Measurements from ENCODE around the gene ISLR. TPM values are rescaled to one million over a fixed set of nuclear protein-coding genes. Genes with fewer than 3 reads are reported as not detected.
A peak's percentile ranks its signal among the peaks of the same experiment; 100 is the strongest.

ISLR gene
- total and polyA plus RNA-seq, 2 experiments from 2014 or later: 27.8 to 36.4 TPM

DNA sequence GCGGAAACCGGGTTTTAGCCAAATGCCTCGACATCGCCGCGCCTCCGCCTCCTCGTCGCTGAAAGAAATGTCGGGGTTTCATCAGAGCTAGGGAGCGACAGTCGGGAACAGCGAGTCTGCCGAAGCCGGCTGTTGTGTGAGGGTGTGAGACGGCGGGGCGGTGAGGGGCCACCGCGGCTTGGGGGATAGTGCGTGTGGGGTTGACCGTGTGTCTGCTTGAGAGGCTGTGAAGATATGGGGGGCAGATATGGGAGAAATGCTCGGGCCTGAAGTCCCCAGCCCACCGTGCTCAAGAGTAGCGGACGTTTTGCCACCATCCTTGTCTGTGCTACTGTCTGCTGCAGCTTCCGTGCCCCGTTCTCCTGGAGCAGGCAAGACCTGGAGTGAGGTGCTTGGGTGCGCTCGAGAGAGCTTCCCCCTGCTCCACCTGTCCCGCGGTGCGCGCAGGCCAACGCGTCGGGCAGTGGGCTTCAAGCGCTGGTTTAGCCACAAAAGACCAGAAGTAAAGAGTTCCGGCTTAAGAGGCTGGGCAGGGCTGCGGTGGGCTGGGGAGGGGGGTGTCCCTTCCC is 43.8 kb upstream of the ISLR start:
- Histone ChIP-seq H3K9me2 (replicated peaks; ENCODE audit: insufficient read depth) (no peaks in the 10 kb centered on the region), H3K4me1 (ENCODE audit: insufficient read depth) (peaks cover 22% of the 10 kb centered on the region), H3K27ac (no peak overlapping the region), H3K4me3 (no peak overlapping the region), H2AFZ (no peak overlapping the region), H3K27me3 (peaks cover 86% of the 10 kb centered on the region), H3K36me3 (replicated peaks; ENCODE audit: insufficient read depth, low read depth) (no peaks in the 10 kb centered on the region), H3K79me2 (no peaks in the 10 kb centered on the region), H3K4me2 (peak overlapping the region; percentile 89), H3K9me3 (ENCODE audit: low read depth) (no peaks in the 10 kb centered on the region), H4K20me1 (ENCODE audit: insufficient read depth, poor library complexity, severe bottlenecking) (no peaks in the 10 kb centered on the region)
- TF ChIP-seq EZH2 (IDR thresholded peaks at IDR 0.05; ENCODE audit: borderline replicate concordance): peak; percentile 96
- TF ChIP-seq, protein P1, sequence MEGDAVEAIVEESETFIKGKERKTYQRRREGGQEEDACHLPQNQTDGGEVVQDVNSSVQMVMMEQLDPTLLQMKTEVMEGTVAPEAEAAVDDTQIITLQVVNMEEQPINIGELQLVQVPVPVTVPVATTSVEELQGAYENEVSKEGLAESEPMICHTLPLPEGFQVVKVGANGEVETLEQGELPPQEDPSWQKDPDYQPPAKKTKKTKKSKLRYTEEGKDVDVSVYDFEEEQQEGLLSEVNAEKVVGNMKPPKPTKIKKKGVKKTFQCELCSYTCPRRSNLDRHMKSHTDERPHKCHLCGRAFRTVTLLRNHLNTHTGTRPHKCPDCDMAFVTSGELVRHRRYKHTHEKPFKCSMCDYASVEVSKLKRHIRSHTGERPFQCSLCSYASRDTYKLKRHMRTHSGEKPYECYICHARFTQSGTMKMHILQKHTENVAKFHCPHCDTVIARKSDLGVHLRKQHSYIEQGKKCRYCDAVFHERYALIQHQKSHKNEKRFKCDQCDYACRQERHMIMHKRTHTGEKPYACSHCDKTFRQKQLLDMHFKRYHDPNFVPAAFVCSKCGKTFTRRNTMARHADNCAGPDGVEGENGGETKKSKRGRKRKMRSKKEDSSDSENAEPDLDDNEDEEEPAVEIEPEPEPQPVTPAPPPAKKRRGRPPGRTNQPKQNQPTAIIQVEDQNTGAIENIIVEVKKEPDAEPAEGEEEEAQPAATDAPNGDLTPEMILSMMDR (IDR thresholded peaks at IDR 0.05; ENCODE audit: poor library complexity): no peak
- no peak for TF ChIP-seq EZH2phosphoT487 (IDR thresholded peaks at IDR 0.05; ENCODE audit: low read depth, severe bottlenecking, unreplicated experiment)
- no peak for DNase-seq (ENCODE audit: low spot score)
- 2% methylated on average over 38 of the region's 40 CpGs for WGBS (ENCODE audit: low lambda C conversion rate, missing lambda C conversion rate)

DNA sequence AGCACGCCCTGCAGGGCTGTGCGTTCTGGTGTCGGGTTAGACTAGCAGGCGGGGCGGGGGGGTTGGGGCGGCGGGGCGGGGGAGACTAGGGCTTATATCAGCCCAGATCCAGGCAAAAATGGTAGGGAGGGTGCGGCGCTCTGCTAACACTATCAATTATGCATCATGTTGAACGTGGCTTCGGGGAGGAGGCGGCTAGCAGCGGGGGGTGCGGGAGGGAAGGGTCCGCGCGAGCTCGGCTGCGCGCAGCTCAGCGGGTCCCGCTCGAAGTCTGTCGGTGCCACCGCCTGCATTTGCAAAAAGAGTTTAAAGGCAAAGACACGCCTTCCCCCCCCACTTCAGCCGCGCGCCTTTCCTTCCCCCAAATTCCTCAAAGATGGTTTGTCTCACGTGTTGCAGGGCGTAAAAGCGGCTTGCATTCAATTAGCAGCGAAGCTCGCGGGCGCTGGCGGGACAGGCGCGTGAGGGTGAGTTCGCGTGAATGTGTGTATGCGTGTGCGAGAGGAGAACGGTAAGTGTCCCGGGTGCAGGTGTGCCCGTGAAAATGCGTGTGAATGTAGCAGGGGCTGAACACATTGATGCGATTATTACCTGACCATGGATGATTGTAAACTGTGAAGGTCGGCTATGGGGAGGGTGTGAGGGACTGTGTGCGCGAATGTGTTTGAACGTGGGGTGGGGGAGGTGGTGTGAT is 43.2 kb upstream of the ISLR start, which contains the start of gene ISLR2:
ISLR2 (plus strand) TSS at position 432 of the 694 bp plus-strand sequence. CDS start 2,169 bp downstream, outside the sequence.
- Histone ChIP-seq H3K9me3 (ENCODE audit: low read depth) (no peaks in the 10 kb centered on the region), H3K27me3 (peaks cover 88% of the 10 kb centered on the region), H2AFZ (no peak within 1 kb of the TSS), H3K4me3 (no peak within 1 kb of the TSS), H4K20me1 (ENCODE audit: insufficient read depth, poor library complexity, severe bottlenecking) (no peaks in the 10 kb centered on the region), H3K4me2 (peak within 1 kb of the TSS; percentile 89), H3K27ac (no peak within 1 kb of the TSS), H3K9me2 (replicated peaks; ENCODE audit: insufficient read depth) (no peaks in the 10 kb centered on the region), H3K36me3 (replicated peaks; ENCODE audit: insufficient read depth, low read depth) (no peaks in the 10 kb centered on the region), H3K79me2 (no peaks in the 10 kb centered on the region), H3K4me1 (ENCODE audit: insufficient read depth) (peaks cover 22% of the 10 kb centered on the region)
- DNase-seq (ENCODE audit: low spot score): peak; percentile 39
- TF ChIP-seq, protein P1 (IDR thresholded peaks at IDR 0.05; ENCODE audit: poor library complexity): no peak
- TF ChIP-seq EZH2 (IDR thresholded peaks at IDR 0.05; ENCODE audit: borderline replicate concordance): peak; percentile 54
- peak; percentile 92 for TF ChIP-seq EZH2phosphoT487 (IDR thresholded peaks at IDR 0.05; ENCODE audit: low read depth, severe bottlenecking, unreplicated experiment)
- WGBS (ENCODE audit: low lambda C conversion rate, missing lambda C conversion rate): 5% methylated on average over 40 of the region's 53 CpGs

DNA sequence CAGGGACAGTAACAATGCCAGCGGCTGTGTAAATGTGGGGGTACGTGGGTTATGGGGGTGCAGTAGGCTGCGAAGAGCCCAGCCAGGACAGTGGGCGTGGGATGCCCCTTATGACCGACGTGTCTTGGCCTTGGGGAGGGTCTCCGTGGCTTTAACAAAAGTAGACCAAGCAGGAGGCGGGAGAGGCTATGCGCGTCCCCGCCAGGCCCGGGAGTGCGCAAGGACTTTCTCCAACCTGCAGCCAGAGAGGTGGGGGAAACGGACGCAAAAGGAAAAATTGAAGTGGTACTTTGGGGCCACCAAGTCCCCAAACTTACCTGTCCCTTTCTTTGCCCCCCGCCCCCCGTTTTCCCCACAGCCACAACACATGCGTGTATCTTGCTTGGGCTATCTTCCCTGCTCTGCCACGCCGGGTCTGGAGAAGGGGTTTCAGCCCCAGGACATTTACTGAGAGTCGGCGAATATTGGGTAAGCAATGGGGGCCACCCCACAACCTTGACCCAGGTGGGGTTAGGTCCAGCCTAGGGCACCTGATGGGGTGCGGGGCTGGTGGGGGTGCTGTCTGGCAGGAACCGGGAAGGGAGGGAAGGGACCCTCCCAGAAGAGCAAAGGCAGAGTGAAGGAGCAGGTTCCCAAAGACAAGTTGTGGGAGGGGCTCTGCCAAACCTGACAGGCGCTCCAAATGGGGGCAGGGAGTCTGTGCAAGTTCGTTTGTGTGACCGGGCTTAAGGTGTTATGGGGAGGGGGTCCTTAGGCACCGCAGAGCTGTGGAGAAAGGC is 42.5 kb upstream of the ISLR start:
- peaks cover 88% of the 10 kb centered on the region for H3K27me3 ChIP-seq

More for the DNA sequence above, 42.5 kb upstream of the ISLR start:
- Histone ChIP-seq H3K4me2 (peak overlapping the region; percentile 89), H3K36me3 (replicated peaks; ENCODE audit: insufficient read depth, low read depth) (no peaks in the 10 kb centered on the region), H3K4me1 (ENCODE audit: insufficient read depth) (peaks cover 29% of the 10 kb centered on the region), H3K4me3 (no peak overlapping the region), H4K20me1 (ENCODE audit: insufficient read depth, poor library complexity, severe bottlenecking) (no peaks in the 10 kb centered on the region), H3K27ac (no peak overlapping the region), H2AFZ (no peak overlapping the region), H3K9me2 (replicated peaks; ENCODE audit: insufficient read depth) (no peaks in the 10 kb centered on the region), H3K9me3 (ENCODE audit: low read depth) (no peaks in the 10 kb centered on the region), H3K79me2 (no peaks in the 10 kb centered on the region)
- DNase-seq (ENCODE audit: low spot score): no peak
- 10% methylated on average over 27 of the region's 28 CpGs for WGBS (ENCODE audit: low lambda C conversion rate, missing lambda C conversion rate)
- TF ChIP-seq, protein P1 (IDR thresholded peaks at IDR 0.05; ENCODE audit: poor library complexity): no peak
- TF ChIP-seq EZH2 (IDR thresholded peaks at IDR 0.05; ENCODE audit: borderline replicate concordance): no peak
